Inflammatory macrophage (primary cell): Measurements from ENCODE around the gene ANKFY1.

ENCODE experiments used
- DNase-seq, 2 donors: peaks; one replicate each; pipeline ENCODE4 v3.0.0-alpha.2; 2020 to 2022

Gene ANKFY1

GRCh38 chr17:4177806-4178205 lies 86.0 kb downstream of the ANKFY1 start:
- DNase-seq = no peak

- no peak for DNase-seq
Observed at GRCh38 chr17:4176808-4177472, 86.8 kb downstream of the ANKFY1 start.

- no peak for DNase-seq
Observed at GRCh38 chr17:4175921-4176807, 87.6 kb downstream of the ANKFY1 start.

- DNase-seq = no peak
Observed at GRCh38 chr17:4174556-4174955, 89.2 kb downstream of the ANKFY1 start.

- no peak for DNase-seq
Observed at GRCh38 chr17:4173781-4174180, 90.0 kb downstream of the ANKFY1 start.

GRCh38 chr17:4172356-4172755 lies 91.4 kb downstream of the ANKFY1 start:
- no peak for DNase-seq

- no peak for DNase-seq
Observed at GRCh38 chr17:4170639-4171280, 93.0 kb downstream of the ANKFY1 start.

- peak in 1 of 2 donors; percentile 12 for DNase-seq
Observed at GRCh38 chr17:4167786-4168185, 96.0 kb downstream of the ANKFY1 start.

- no peak for DNase-seq
Observed at GRCh38 chr17:4166419-4166818, 97.4 kb downstream of the ANKFY1 start.

- DNase-seq = no peak
Observed at GRCh38 chr17:4165301-4166010, 98.3 kb downstream of the ANKFY1 start.

GRCh38 chr17:4163951-4164350 lies 99.8 kb downstream of the ANKFY1 start:
- DNase-seq = no peak

GRCh38 chr17:4162775-4163466 lies 100.9 kb downstream of the ANKFY1 start:
- DNase-seq = peak; percentile 73 to 76

- DNase-seq = peak in 1 of 2 donors; percentile 22
Observed at GRCh38 chr17:4162321-4162720, 101.5 kb downstream of the ANKFY1 start.

- DNase-seq = peak in 1 of 2 donors; percentile 67
Observed at GRCh38 chr17:4161967-4162305, 101.8 kb downstream of the ANKFY1 start.

GRCh38 chr17:4161192-4161966 lies 102.4 kb downstream of the ANKFY1 start:
- DNase-seq = peak in 1 of 2 donors; percentile 78

GRCh38 chr17:4160294-4160859 lies 103.4 kb downstream of the ANKFY1 start:
- no peak for DNase-seq

GRCh38 chr17:4159761-4160160 lies 104.0 kb downstream of the ANKFY1 start:
- no peak for DNase-seq

GRCh38 chr17:4157618-4158333 lies 106.0 kb downstream of the ANKFY1 start:
- no peak for DNase-seq

GRCh38 chr17:4156750-4157381 lies 106.9 kb downstream of the ANKFY1 start:
- no peak for DNase-seq
